Measurements from ENCODE around the gene NEURL1. TPM values are rescaled to one million over a fixed set of nuclear protein-coding genes. Genes with fewer than 3 reads are reported as not detected.

NEURL1 gene
- total and polyA plus RNA-seq, 10 of the 15 experiments (the other 5 are each of a cell fraction or from before 2014, with no cell fraction given) = 0.02 to 0.05 (median 0.05) TPM; not detected in 6

- CTCF ChIA-PET = interaction anchor here (1.3 to 2.1 kb wide), 6 partner anchors 12 to 90 kb away, joined by 3 to 11 read pairs (median 5); no protein-coding TSS in a partner anchor
- H3K4me2 ChIP-seq (ENCODE audit: control insufficient read depth, insufficient read depth) = no peak overlapping the region
- no peaks in the 10 kb centered on the region for H3K36me3 ChIP-seq (ENCODE audit: control insufficient read depth in 2 of 2, insufficient read depth in 2 of 2, low read length in 1 of 2)
- RAD21 ChIA-PET (ENCODE audit: unreplicated experiment) = interaction anchor here (0.7 kb wide), 1 partner anchor 10 kb away, joined by 3 read pairs; no protein-coding TSS in a partner anchor
- H3K79me2 ChIP-seq (ENCODE audit: control insufficient read depth, insufficient read depth, low read length) = no peaks in the 10 kb centered on the region
- intact Hi-C loops (cut with micrococcal nuclease; ENCODE audit: unreplicated experiment) (loop anchor here (5.0 kb wide), 1 partner anchor 89 kb away; no protein-coding TSS in a partner anchor), in situ Hi-C loops (cut with MboI) (no loop called here)
- H2AFZ ChIP-seq (ENCODE audit: control insufficient read depth, low read depth, low read length) = no peak overlapping the region
- H3K4me3 ChIP-seq = no peak overlapping the region
- no peak overlapping the region for H3K9ac ChIP-seq (ENCODE audit: control insufficient read depth, insufficient read depth, low read length)
- peaks cover 6% of the 10 kb centered on the region for H3K4me1 ChIP-seq (ENCODE audit: control insufficient read depth, insufficient read depth, low read length)
- no peak for DNase-seq (ENCODE audit: low read depth, low spot score)
- SMC1A ChIA-PET (ENCODE audit: uncharacterized antibody, unreplicated experiment) = interaction anchor here (1.2 to 1.7 kb wide), 3 partner anchors 10 to 17 kb away, joined by 3 to 7 read pairs (median 4); no protein-coding TSS in a partner anchor
- 52% methylated on average over 13 of the region's 13 CpGs for WGBS (ENCODE audit: insufficient coverage, insufficient replicate concordance, low lambda C conversion rate, missing lambda C conversion rate)
- no peaks in the 10 kb centered on the region for H3K9me3 ChIP-seq (replicated peaks; ENCODE audit: control insufficient read depth, insufficient read depth, low read length)
- H4K20me1 ChIP-seq (ENCODE audit: control insufficient read depth, insufficient read depth) = no peaks in the 10 kb centered on the region
- H3K27me3 ChIP-seq (replicated peaks in 1 of 2; ENCODE audit: control insufficient read depth in 2 of 2, insufficient read depth in 2 of 2, low read length in 1 of 2) = peaks cover 0 to 3% of the 10 kb centered on the region in 2 experiments; a peak in 2 of 4 replicates
- ATAC-seq = no peak
- FAIRE-seq = no peak
- POLR2A ChIA-PET = interaction anchor here (0.7 kb wide), 1 partner anchor 37 kb away, joined by 4 read pairs; no protein-coding TSS in a partner anchor
- H3K27ac ChIP-seq (ENCODE audit: control insufficient read depth, insufficient read depth) = no peak overlapping the region
- BruUV-seq (replicated peaks) = no TSS peak
- no peak for TF ChIP-seq NKRF (conservative IDR thresholded peaks at IDR 0.05)
- TF ChIP-seq ZSCAN29 (IDR thresholded peaks at IDR 0.05) = no peak
- TF ChIP-seq HDAC6 (IDR thresholded peaks at IDR 0.05; ENCODE audit: unreplicated experiment) = no peak
- no peak for TF ChIP-seq ZNF274 (IDR thresholded peaks at IDR 0.05; ENCODE audit: insufficient read depth, insufficient read length)
- no peak for TF ChIP-seq NR2F1 (conservative IDR thresholded peaks at IDR 0.05)
- no peak for TF ChIP-seq BHLHE40 (IDR thresholded peaks at IDR 0.05; ENCODE audit: borderline replicate concordance in 1 of 2, low read depth in 2 of 2, low read length in 1 of 2)
- no peak for TF ChIP-seq ELK1 (IDR thresholded peaks at IDR 0.05; ENCODE audit: low read depth, low read length)
- no peak for TF ChIP-seq ZNF207 (IDR thresholded peaks at IDR 0.05; ENCODE audit: borderline replicate concordance)
- no peak for TF ChIP-seq KDM1A (IDR thresholded peaks at IDR 0.05; ENCODE audit: borderline replicate concordance)
- TF ChIP-seq BMI1 (IDR thresholded peaks at IDR 0.05; ENCODE audit: borderline replicate concordance) = no peak
- no peak for TF ChIP-seq HCFC1 (IDR thresholded peaks at IDR 0.05; ENCODE audit: low read length)
- no peak for TF ChIP-seq NFYA (IDR thresholded peaks at IDR 0.05; ENCODE audit: borderline replicate concordance, low read depth, low read length)
- no peak for TF ChIP-seq LARP7 (IDR thresholded peaks at IDR 0.05)
- TF ChIP-seq EP300 (IDR thresholded peaks at IDR 0.05; ENCODE audit: borderline replicate concordance in 1 of 2, control insufficient read depth in 1 of 2, low read depth in 2 of 2, low read length in 2 of 2) = no peak
- TF ChIP-seq E2F8 (IDR thresholded peaks at IDR 0.05; ENCODE audit: low read depth, partially characterized antibody) = no peak
- TF ChIP-seq TBL1XR1 (IDR thresholded peaks at IDR 0.05; ENCODE audit: low read depth, low read length) = no peak
- no peak for TF ChIP-seq CBX3 (IDR thresholded peaks at IDR 0.05; ENCODE audit: borderline replicate concordance, low read depth)
- no peak for TF ChIP-seq MYB (IDR thresholded peaks at IDR 0.05; ENCODE audit: borderline replicate concordance, low read depth, low read length)
Measured at GRCh38 chr10:103502849-103503660, 9.6 kb downstream of the NEURL1 start.

All from GM12878 (cell line).